GM12891 (cell line): ENCODE measurements around the gene DLGAP1.

Experiments used
- PAX5 ChIP-seq: IDR thresholded peaks from 2 replicates; pipeline ENCODE4 v1.6.1; 2011; ENCODE audit warnings: low read length, moderate library complexity, mild to moderate bottlenecking; ENCODE audit not compliant: insufficient read depth, severe bottlenecking
- POLR2A ChIP-seq: IDR thresholded peaks from 2 replicates; pipeline ENCODE4 v1.6.1; 2011; ENCODE audit warnings: low read depth, low read length, control low read depth
- POLR2AphosphoS5 ChIP-seq: IDR thresholded peaks from 2 replicates; pipeline ENCODE4 v1.6.1; 2011; ENCODE audit warnings: low read depth, low read length, control low read depth
- POU2F2 ChIP-seq: IDR thresholded peaks from 2 replicates; pipeline ENCODE4 v1.6.1; 2011; ENCODE audit warnings: low read depth, mild to moderate bottlenecking, control low read depth, low read length, moderate library complexity
- SPI1 ChIP-seq: IDR thresholded peaks from 2 replicates; pipeline ENCODE4 v1.6.1; 2011; ENCODE audit warnings: low read depth, low read length, control low read depth
- TAF1 ChIP-seq: IDR thresholded peaks from 2 replicates; pipeline ENCODE4 v1.6.1; 2011; ENCODE audit warnings: low read depth, low read length, control low read depth

GRCh38 chr18:4026542-4026941 is 428.6 kb downstream of the DLGAP1 start:
- TF ChIP-seq POLR2AphosphoS5 = no peak
- no peak for TF ChIP-seq TAF1
- TF ChIP-seq POU2F2 = no peak
- TF ChIP-seq POLR2A = no peak
- no peak for TF ChIP-seq SPI1
- TF ChIP-seq PAX5 = no peak
